T1000 (cell line): ENCODE data around the gene ZCCHC8.
A peak's percentile ranks its signal among the peaks of the same experiment; 100 is the strongest.

Experiments
- DNase-seq: peaks from one replicate; lab custom pipeline; 2025; ENCODE audit warnings: mixed read lengths; lab: John Stamatoyannopoulos, UW

Gene ZCCHC8

GRCh38 chr12:122427403-122427802, 73.3 kb downstream of the ZCCHC8 start:
- no peak for DNase-seq

GRCh38 chr12:122423258-122424165, 77.2 kb downstream of the ZCCHC8 start:
- DNase-seq: no peak

GRCh38 chr12:122422730-122423257, 77.9 kb downstream of the ZCCHC8 start:
- DNase-seq: peak; percentile 76

- DNase-seq: peak; percentile 98
Observed at GRCh38 chr12:122421821-122422729, 78.7 kb downstream of the ZCCHC8 start, which contains the start of gene CLIP1. Gene CLIP1, minus strand, starts transcription at chr12:122422669. Its CDS starts 42,217 bp downstream, at chr12:122380452.
